IPS-18a (cell line): Measurements from ENCODE around the gene SERPINB12.

Experiments used
- H3K27ac ChIP-seq: one replicate; pipeline ENCODE4 v1.5.1; 2013; ENCODE audit warnings: low read length
- H3K27me3 ChIP-seq: one replicate; pipeline ENCODE4 v1.6.1; 2013; ENCODE audit warnings: mild to moderate bottlenecking, low read length; ENCODE audit not compliant: control insufficient read depth, insufficient read depth
- H3K36me3 ChIP-seq: one replicate; pipeline ENCODE4 v1.6.1; 2013; ENCODE audit warnings: low read depth, low read length; ENCODE audit not compliant: control insufficient read depth
- H3K4me1 ChIP-seq: one replicate; pipeline ENCODE4 v1.6.1; 2013; ENCODE audit warnings: low read depth, low read length; ENCODE audit not compliant: control insufficient read depth
- H3K4me3 ChIP-seq: one replicate; pipeline ENCODE4 v1.5.1; 2013; ENCODE audit warnings: low read length
- H3K9ac ChIP-seq: one replicate; pipeline ENCODE4 v1.6.1; 2013; ENCODE audit warnings: mild to moderate bottlenecking, low read length, moderate library complexity
- H3K9me3 ChIP-seq: one replicate; pipeline ENCODE4 v1.6.1; 2013; ENCODE audit warnings: low read depth, low read length; ENCODE audit not compliant: control insufficient read depth

SERPINB12 gene

DNA sequence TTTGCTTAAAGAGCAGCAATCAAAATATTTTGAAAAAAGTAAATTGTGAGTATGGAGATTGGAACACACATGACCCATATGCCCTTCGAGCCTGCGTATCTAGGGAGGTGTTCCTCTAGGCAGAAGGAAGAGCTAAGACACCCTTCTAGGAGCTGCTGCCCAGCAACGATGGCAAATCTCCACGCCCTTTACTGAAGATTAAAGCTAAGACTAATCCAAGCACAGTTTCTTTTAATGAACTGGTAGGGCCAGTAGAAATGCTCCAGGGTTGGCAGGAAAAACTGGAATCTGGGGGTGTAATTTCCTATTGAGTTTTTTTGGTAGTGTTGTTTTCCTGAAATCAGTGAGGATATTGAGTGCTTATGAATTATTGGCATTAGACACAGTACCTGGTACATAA, 44.3 kb downstream of the SERPINB12 start:
- H3K9ac ChIP-seq, result no peak overlapping the region
- no peaks in the 10 kb centered on the region for H3K27me3 ChIP-seq
- H3K9me3 ChIP-seq, result no peaks in the 10 kb centered on the region
- no peak overlapping the region for H3K27ac ChIP-seq
- no peaks in the 10 kb centered on the region for H3K4me1 ChIP-seq
- no peak overlapping the region for H3K4me3 ChIP-seq
- H3K36me3 ChIP-seq, result no peaks in the 10 kb centered on the region

DNA sequence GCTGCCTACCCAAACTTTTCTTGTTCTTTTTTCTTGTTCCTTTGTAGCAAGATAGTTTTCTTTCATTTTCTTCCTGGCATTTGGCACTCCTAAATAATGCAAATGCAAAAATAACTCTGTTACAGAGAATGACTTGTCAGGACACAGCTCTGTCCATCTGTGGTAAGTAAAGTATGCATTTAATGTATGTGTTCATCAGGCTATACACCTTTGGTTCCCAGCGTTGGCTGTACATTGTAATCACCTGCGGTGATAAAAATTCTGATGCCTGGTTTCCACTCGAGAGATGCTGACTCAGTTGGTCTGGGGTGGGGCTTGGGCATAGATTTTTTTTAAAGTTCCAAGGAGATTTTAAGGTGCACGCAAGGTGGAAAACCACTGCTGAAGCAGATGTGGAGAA, 44.8 kb downstream of the SERPINB12 start, which contains the start of gene SERPINB13:
SERPINB13 (plus strand) TSS at position 378 of the 400 bp plus-strand sequence. CDS start 1,325 bp downstream, outside the sequence.
- no peaks in the 10 kb centered on the region for H3K9me3 ChIP-seq
- no peak within 1 kb of the TSS for H3K4me3 ChIP-seq
- H3K4me1 ChIP-seq, result no peaks in the 10 kb centered on the region
- no peak within 1 kb of the TSS for H3K9ac ChIP-seq
- H3K36me3 ChIP-seq, result no peaks in the 10 kb centered on the region
- no peak within 1 kb of the TSS for H3K27ac ChIP-seq
- no peaks in the 10 kb centered on the region for H3K27me3 ChIP-seq

DNA sequence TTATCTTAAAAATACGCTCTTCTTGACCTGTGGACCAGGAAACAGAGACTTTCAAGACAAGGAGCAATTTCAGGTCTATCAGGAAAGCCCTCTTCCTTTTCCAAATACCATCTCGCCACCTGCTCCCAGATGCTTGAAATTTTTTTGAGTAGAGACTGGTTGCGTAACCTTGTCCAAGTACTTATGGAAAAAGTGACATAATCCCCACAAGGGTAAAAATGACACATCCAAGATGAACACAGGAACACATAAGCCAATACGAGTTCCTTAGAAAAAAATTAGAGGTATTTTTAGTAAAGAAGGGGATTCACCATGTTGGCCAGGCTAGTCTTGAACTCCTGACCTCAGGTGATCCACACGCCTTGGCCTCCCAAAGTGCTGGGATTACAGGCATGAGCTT, 46.7 kb downstream of the SERPINB12 start:
- Histone ChIP-seq H3K9ac (no peak overlapping the region), H3K27ac (no peak overlapping the region), H3K27me3 (no peaks in the 10 kb centered on the region), H3K9me3 (no peaks in the 10 kb centered on the region), H3K36me3 (no peaks in the 10 kb centered on the region), H3K4me3 (no peak overlapping the region), H3K4me1 (no peaks in the 10 kb centered on the region)

DNA sequence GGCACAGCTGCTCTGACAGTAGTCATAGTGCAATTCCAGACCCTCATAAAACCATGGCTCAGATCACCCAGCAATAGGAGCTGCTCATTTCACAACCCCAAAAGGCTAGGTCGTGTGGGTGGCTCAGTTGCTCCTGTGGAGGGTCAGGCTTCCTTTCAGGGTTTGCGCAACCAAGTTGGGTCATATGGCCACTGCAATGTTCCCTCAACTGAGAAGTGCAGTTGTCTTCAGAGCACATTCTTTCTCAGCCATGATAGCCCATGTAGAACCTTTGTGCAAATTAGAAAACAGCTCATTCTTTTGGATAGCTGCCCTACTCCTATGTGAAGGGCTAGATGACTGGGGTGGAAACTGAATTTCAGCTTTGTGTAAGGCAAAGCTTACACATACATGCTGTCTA, 48.2 kb downstream of the SERPINB12 start:
- Histone ChIP-seq H3K27ac (no peak overlapping the region), H3K4me3 (no peak overlapping the region), H3K9ac (no peak overlapping the region), H3K27me3 (no peaks in the 10 kb centered on the region), H3K4me1 (no peaks in the 10 kb centered on the region), H3K36me3 (no peaks in the 10 kb centered on the region), H3K9me3 (no peaks in the 10 kb centered on the region)

DNA sequence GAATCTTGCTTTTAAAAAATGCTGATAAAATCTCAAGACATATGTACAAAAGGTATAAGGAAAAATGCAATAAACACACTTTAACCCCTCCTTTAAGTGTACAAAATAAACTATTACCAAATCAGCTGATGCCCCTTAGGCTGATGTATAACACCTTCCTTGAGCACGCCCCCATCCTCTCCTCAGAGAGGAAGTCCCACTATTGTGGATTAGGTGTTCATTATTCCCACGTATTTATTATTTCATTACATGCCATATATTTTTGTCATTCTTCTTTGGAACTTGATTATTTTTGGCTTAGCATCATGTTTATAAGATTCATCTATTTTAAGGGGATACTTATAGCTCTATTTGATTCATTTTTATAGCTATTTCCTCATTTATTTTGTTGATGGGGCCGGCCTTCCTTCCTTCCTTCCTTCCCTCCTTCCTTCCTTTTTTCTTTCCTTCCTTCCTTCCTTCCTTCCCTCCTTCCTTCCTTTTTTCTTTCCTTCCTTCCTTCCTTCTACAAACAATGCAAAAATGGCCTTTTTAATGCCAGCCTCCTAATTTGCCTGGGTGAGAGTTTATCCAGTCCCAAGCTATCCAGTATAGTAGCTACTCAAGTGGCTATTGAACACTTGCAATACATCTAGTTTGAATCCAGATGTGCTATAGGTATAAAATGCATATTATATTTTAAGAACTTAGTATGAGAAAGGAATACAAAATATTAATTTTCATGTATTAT, 49.0 kb downstream of the SERPINB12 start:
- no peaks in the 10 kb centered on the region for H3K36me3 ChIP-seq
- H3K4me1 ChIP-seq, result no peaks in the 10 kb centered on the region
- no peaks in the 10 kb centered on the region for H3K9me3 ChIP-seq
- H3K27me3 ChIP-seq, result no peaks in the 10 kb centered on the region
- H3K9ac ChIP-seq, result no peak overlapping the region
- no peak overlapping the region for H3K27ac ChIP-seq
- H3K4me3 ChIP-seq, result no peak overlapping the region

DNA sequence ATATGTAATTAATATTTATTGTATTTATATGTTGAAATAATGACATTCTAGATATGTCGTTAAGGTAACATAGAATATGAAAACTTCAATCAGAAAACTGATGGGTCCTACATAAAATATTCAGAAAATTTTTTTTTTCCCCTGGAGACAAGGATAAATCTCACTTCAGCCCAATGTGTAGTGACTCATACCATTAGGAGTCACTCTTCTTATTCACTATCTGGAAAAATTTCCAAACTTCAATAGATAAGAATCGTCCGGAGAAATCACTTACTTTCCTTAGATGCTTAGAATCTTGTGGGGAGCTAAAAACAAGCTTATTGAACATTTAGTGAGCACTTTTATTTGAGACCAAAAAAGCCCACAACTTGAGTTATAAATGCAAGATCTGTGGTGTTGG, 49.6 kb downstream of the SERPINB12 start:
- no peaks in the 10 kb centered on the region for H3K27me3 ChIP-seq
- no peak overlapping the region for H3K4me3 ChIP-seq
- H3K9ac ChIP-seq, result no peak overlapping the region
- H3K9me3 ChIP-seq, result no peaks in the 10 kb centered on the region
- H3K27ac ChIP-seq, result no peak overlapping the region
- H3K36me3 ChIP-seq, result no peaks in the 10 kb centered on the region
- no peaks in the 10 kb centered on the region for H3K4me1 ChIP-seq

DNA sequence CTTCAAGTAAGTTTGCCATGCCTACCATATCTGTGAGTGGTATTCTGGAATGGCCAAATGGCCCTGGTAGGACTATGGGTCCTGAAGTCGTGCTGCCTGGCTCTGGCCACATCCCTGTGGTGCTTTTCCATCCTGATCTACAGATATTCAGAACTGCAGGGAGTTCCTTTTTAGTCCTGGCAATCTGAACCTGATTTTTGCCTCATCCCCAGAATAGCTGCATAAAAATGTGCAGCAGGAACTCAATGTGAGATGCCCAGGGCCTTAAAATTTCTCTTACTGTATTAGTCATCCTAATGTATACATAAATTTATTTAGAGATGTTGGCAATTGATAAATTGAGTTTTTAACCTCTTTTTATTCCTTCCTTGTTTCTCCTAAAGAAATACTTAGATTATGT, 50.3 kb downstream of the SERPINB12 start:
- no peaks in the 10 kb centered on the region for H3K4me1 ChIP-seq
- no peak overlapping the region for H3K9ac ChIP-seq
- no peaks in the 10 kb centered on the region for H3K9me3 ChIP-seq
- no peak overlapping the region for H3K4me3 ChIP-seq
- H3K27me3 ChIP-seq, result no peaks in the 10 kb centered on the region
- H3K36me3 ChIP-seq, result no peaks in the 10 kb centered on the region
- H3K27ac ChIP-seq, result no peak overlapping the region

DNA sequence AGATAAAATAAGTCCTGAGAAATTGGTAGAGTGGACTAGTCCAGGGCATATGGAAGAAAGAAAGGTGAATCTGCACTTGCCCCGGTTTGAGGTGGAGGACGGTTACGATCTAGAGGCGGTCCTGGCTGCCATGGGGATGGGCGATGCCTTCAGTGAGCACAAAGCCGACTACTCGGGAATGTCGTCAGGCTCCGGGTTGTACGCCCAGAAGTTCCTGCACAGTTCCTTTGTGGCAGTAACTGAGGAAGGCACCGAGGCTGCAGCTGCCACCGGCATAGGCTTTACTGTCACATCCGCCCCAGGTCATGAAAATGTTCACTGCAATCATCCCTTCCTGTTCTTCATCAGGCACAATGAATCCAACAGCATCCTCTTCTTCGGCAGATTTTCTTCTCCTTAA, 54.8 kb downstream of the SERPINB12 start:
- no peak overlapping the region for H3K9ac ChIP-seq
- no peaks in the 10 kb centered on the region for H3K27me3 ChIP-seq
- no peak overlapping the region for H3K4me3 ChIP-seq
- no peak overlapping the region for H3K27ac ChIP-seq
- H3K36me3 ChIP-seq, result no peaks in the 10 kb centered on the region
- no peaks in the 10 kb centered on the region for H3K4me1 ChIP-seq
- H3K9me3 ChIP-seq, result no peaks in the 10 kb centered on the region

DNA sequence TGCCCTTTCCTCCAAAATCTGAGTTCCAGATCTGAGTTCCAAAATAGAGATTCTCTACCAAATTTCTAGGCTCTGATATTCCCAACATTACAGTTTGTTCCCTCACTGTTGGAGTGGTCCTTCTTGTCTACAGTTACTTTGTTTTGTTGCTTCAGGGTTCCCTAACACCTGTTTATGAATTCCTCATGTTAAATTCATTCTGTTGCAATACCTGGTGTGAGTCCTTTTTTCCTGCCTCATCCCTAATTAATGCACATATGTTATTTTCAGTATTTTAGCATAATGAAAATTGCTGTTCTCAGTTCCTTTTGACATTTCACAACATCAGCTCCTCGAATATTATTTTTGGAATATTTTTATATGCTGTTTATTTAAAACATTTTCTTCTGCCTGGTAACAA, 61.2 kb downstream of the SERPINB12 start:
- no peaks in the 10 kb centered on the region for H3K9me3 ChIP-seq
- no peaks in the 10 kb centered on the region for H3K36me3 ChIP-seq
- no peak overlapping the region for H3K27ac ChIP-seq
- H3K27me3 ChIP-seq, result no peaks in the 10 kb centered on the region
- no peak overlapping the region for H3K9ac ChIP-seq
- H3K4me1 ChIP-seq, result no peaks in the 10 kb centered on the region
- no peak overlapping the region for H3K4me3 ChIP-seq

DNA sequence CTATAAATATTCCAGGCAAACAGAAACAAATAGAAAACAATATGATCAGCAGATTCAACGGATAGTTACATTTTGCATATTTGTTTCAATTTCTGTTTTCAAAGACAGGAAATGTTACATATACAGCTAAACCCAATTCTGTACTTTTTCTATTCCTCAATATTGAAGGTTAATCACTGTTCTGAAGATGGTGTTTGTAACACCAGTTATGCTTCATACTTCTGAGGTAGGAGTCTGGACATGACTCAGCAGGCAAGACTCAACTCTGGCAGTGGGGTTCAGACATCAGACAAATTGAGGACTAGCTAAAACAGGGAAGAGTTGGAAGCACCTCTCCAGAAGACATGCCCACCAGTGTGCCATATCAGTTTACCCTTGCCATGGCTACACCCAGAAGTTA, 61.6 kb downstream of the SERPINB12 start:
- Histone ChIP-seq H3K4me3 (no peak overlapping the region), H3K9me3 (no peaks in the 10 kb centered on the region), H3K4me1 (no peaks in the 10 kb centered on the region), H3K36me3 (no peaks in the 10 kb centered on the region), H3K27ac (no peak overlapping the region), H3K9ac (no peak overlapping the region), H3K27me3 (no peaks in the 10 kb centered on the region)

DNA sequence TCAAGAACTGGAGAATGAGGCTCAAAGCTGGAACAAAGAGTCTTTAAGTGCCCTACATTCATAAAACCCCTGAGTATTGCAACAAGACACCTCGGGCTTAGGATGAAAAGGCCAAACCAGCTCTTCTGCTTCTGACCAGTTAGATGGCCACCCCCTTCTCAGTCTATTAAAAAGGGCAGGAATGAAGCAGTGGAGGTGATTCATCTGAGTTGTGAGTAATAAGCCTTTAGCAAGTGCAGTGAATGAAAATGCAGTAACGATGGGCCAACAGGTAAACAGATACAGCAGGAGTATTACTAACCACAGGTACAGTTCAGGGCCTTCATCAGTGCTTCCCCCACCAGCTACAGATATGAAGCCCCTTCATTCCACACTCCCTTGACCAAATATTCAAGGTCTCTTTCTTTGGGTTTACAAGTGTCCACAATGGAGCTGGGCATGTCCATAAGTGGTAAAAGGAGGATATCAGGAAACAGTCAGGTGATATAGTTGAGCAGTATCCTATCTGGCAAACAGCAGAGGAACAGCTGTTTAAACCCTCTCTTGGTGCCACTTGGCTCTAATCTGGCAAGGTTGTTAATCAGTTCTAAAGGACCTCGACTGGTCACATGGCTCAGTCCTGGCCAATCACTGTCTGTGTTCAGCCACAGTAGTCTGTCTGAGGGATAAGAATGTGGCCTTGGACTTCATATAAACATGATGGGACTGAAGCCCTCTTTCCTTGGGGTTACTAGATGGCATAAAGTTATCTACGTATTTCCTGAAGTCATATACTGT, 62.8 kb downstream of the SERPINB12 start:
- H3K36me3 ChIP-seq, result no peaks in the 10 kb centered on the region
- H3K4me3 ChIP-seq, result no peak overlapping the region
- H3K27me3 ChIP-seq, result no peaks in the 10 kb centered on the region
- no peaks in the 10 kb centered on the region for H3K4me1 ChIP-seq
- no peak overlapping the region for H3K27ac ChIP-seq
- no peak overlapping the region for H3K9ac ChIP-seq
- H3K9me3 ChIP-seq, result no peaks in the 10 kb centered on the region

DNA sequence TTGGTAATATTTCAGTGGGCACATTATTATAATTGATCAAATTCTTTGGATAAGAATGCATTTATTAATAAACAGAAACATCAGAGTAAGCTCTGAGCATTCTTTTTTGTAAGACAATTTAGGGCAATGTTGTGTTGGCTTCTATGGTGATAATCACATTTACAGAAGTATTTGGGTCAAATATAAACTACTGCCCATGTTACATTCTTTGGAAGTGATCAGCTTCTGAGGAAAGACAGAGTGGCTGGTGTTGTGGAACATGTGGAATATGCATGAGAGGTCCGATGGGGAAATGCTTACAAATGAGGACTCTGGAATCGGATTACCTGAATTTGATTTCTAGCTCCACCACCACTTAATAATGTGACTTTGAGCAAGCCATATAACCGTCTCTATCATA, 64.4 kb downstream of the SERPINB12 start:
- H3K4me1 ChIP-seq, result no peaks in the 10 kb centered on the region
- H3K27me3 ChIP-seq, result no peaks in the 10 kb centered on the region
- no peak overlapping the region for H3K9ac ChIP-seq
- H3K9me3 ChIP-seq, result no peaks in the 10 kb centered on the region
- no peak overlapping the region for H3K27ac ChIP-seq
- H3K36me3 ChIP-seq, result no peaks in the 10 kb centered on the region
- H3K4me3 ChIP-seq, result no peak overlapping the region
